ENCODE results near the gene ZNF107.
"Not testable (repeated sequence)": the region's sequence is repeated elsewhere in the genome, so short reads cannot be mapped to it uniquely, and the experiment has no call there.

ZNF107 gene

GRCh38 chr7:64642875-64643274, 23.1 kb upstream of the ZNF107 start:
- in situ Hi-C loops (cut with HindIII; ENCODE audit: low sequenced_read_pairs): no loop called here

- in situ Hi-C loops (cut with HindIII; ENCODE audit: low sequenced_read_pairs): no loop called here
Measured at GRCh38 chr7:64643566-64643965, 22.4 kb upstream of the ZNF107 start.

GRCh38 chr7:64651203-64651602, 14.7 kb upstream of the ZNF107 start:
- in situ Hi-C loops (cut with HindIII; ENCODE audit: low sequenced_read_pairs): no loop called here

- in situ Hi-C loops (cut with HindIII; ENCODE audit: low sequenced_read_pairs): no loop called here
Measured at GRCh38 chr7:64651632-64652165, 14.2 kb upstream of the ZNF107 start.

- in situ Hi-C loops (cut with HindIII; ENCODE audit: low sequenced_read_pairs): no loop called here
Measured at GRCh38 chr7:64653721-64654401, 12.1 kb upstream of the ZNF107 start.

- in situ Hi-C loops (cut with HindIII; ENCODE audit: low sequenced_read_pairs): no loop called here
Measured at GRCh38 chr7:64654796-64655548, 11.0 kb upstream of the ZNF107 start.

DNA sequence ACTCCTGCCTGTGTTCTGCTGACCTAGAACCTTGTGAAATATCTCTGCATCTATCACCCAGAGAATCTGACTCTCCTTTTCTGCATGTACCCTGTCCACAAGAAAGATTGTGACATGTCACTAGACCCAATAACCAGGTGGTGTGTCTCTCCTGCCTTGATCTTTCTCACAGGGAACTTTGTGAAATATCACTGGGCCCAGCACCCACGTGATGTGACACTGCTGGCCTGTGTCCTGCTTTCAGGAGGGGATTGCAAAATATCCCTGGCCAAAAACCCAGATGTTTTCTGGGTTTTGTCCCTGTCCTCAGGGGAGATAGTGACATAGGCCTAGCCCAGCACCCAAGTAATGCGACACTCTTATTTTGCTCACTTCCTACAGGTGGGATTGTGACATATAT, 10.1 kb upstream of the ZNF107 start:
- in situ Hi-C loops (cut with HindIII; ENCODE audit: low sequenced_read_pairs): no loop called here

GRCh38 chr7:64656489-64656888, 9.4 kb upstream of the ZNF107 start:
- in situ Hi-C loops (cut with HindIII; ENCODE audit: low sequenced_read_pairs): no loop called here

DNA sequence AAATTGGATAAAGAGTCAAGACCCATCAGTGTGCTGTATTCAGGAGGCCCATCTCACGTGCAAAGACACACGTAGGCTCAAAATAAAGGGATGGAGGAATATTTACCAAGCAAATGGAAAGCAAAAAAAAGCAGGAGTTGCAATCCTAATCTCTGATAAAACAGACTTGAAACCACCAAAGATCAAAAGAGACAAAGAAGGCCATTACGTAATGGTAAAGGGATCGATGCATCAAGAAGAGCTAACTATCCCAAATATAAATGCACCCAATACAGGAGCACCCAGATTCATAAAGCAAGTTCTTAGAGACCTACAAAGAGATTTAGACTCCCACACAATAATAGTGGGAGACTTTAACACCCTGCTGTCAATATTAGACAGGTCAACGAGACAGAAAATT, 3.8 kb upstream of the ZNF107 start:
- in situ Hi-C loops (cut with HindIII; ENCODE audit: low sequenced_read_pairs): not testable (repeated sequence)

DNA sequence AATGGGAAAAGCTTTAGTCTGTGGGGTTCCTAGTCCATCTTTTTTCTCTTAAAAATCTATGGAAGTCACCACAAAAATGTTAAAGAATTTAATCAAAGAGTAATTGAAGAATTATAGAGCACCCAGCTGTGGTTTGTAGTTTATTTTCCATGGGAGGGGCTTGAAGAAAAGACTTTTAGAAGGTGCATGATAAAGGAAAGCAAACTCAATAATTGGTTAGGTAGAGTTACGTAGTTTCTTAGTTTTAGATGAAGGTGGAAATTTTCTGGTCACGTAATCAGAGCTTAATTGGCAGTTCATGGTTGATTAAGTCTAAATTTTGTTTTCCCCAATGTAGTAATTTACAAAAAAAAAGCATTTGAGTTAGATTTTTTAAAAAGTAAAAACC, 724 bp downstream of the ZNF107 start:
- in situ Hi-C loops (cut with HindIII; ENCODE audit: low sequenced_read_pairs): no loop called here

DNA sequence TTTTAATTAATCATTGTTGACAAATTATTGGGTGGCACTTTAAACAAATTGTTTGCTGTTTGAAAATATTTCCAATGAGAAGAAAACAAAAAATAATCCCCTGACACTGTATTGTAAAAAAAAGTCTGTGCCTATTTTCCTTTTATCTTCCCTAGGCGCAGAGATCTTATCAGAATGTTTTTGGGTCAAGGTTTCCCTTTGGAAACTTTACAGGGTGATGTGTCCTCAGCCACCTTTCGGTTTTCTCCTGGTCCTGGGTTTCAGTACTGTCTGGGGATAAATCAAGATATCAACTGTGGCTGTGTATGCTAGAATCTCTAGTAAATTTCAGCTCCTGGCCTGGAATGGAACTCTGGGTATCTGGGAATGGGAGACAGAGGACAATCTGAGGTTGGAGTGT, 1.4 kb downstream of the ZNF107 start:
- in situ Hi-C loops (cut with HindIII; ENCODE audit: low sequenced_read_pairs): no loop called here

GRCh38 chr7:64672414-64672813, 6.5 kb downstream of the ZNF107 start:
- in situ Hi-C loops (cut with HindIII; ENCODE audit: low sequenced_read_pairs): no loop called here

DNA sequence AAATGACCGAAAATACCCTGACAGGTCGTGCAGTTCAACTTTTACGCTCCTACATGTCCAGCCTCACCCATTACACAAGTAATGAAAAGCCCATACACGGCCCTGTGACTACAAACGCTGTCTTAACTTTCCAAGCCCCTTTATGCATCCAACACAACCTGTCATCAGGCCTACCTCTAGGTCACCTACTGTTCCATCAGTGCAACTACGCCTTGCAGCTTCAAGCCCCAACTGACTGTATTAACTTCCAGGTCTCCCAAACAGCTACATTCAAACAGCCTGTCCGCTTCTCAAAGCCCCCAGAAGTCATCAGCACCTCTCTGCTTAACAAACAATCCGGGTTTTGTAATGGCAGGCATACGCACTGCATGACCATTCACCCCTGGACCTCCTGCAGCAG, 19.2 kb downstream of the ZNF107 start:
- in situ Hi-C loops (cut with HindIII; ENCODE audit: low sequenced_read_pairs): no loop called here

DNA sequence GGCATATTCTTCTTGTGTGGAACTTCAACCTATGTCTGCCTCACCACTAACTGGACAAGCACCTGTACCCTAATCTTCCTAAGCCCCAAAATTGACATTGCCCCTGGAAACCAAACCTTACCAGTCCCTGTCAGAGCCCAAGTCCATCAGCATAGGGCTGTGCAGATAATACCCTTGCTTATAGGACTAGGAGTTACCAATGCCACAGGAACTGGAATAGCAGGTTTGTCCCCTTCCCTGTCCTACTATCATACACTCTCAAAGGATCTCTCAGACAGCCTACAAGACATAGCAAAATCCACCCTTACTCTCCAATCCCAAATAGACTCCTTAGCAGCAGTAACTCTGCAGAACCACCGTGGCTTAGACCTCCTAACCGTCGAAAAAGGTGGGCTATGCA, 19.8 kb downstream of the ZNF107 start:
- in situ Hi-C loops (cut with HindIII; ENCODE audit: low sequenced_read_pairs): no loop called here

- in situ Hi-C loops (cut with HindIII; ENCODE audit: low sequenced_read_pairs): no loop called here
Measured at GRCh38 chr7:64686493-64687184, 20.7 kb downstream of the ZNF107 start.

DNA sequence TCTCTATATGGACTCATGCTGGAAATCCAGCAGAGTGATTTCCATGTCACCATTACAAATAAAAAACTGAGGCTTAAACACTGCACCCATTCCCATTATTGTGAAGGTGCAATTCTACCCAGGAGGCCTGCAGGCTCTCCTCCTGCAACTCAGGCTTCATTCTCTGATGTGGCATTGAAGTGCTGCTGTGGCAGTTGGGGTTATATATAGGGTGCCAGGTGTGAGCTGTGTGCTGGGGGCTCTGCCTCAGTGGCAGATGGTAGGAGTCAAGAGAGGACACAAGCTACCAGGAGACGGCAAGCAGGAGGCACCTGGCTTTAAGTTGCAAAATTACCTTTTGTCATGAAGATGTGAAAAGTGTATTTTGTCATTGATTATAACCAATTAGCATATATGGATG, 21.3 kb downstream of the ZNF107 start:
- in situ Hi-C loops (cut with HindIII; ENCODE audit: low sequenced_read_pairs): no loop called here

- in situ Hi-C loops (cut with HindIII; ENCODE audit: low sequenced_read_pairs): no loop called here
Measured at GRCh38 chr7:64688988-64689387, 23.1 kb downstream of the ZNF107 start.

DNA sequence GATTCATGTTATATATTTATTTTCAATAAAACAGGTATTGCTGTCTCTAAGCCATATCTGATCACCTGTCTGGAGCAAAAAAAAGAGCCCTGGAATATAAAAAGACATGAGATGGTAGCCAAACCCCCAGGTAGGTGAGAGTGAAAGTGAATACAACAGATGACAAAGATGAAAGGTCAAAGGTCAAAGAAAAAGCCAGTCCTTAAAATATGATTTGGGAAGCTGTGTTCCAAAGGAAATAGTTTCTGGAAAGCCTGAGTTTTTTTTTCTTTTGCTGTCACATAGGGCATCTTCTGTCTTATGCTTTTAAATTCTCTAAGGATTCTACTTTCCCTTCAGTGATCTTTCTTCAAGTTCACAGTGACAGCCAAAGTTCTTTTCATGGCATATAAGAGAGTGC, 25.9 kb downstream of the ZNF107 start:
- in situ Hi-C loops (cut with HindIII; ENCODE audit: low sequenced_read_pairs): no loop called here

GRCh38 chr7:64697863-64698262, 31.9 kb downstream of the ZNF107 start:
- in situ Hi-C loops (cut with HindIII; ENCODE audit: low sequenced_read_pairs): not testable (repeated sequence)

GRCh38 chr7:64706625-64707292, 40.8 kb downstream of the ZNF107 start:
- in situ Hi-C loops (cut with HindIII; ENCODE audit: low sequenced_read_pairs): no loop called here

- in situ Hi-C loops (cut with HindIII; ENCODE audit: low sequenced_read_pairs): not testable (repeated sequence)
Measured at GRCh38 chr7:64717896-64718295, 52.0 kb downstream of the ZNF107 start.
